ENCODE measurements around the gene TTC28.
"Not testable (repeated sequence)": the region's sequence is repeated elsewhere in the genome, so short reads cannot be mapped to it uniquely, and the experiment has no call there.

The TTC28 gene

DNA sequence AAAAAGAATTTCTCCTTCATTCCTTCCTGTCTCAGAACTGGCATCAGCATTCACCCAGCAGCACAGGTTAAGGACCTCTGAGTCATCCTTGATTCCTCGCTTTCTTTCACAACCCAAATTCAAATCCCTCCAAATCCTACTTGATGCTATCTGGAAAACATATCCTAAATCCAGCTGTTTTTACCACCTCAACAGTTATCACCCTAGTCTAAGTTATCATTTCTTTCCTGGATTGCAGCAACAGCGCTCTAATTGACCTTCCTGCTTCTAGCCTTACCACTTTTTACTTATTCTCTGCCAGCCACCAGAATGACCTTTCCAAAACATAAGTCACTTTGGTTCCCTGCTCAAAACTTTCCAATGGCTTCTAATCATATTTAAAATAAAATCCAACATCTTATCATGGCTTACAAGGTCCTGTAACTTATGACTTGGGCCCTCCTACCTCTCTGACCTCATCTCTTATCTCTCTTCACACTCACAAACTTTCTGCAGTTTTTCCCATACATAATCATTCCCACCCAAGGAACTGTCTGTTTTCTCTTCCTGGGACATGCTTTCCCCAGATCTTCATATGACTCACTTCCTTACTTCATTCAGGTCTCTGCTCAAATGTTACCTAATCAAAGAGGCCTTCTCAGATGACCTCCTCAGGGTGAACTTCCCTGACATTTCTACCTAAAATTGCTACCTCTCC lies 119.4 kb downstream of the TTC28 start:
- DNase-seq (ENCODE audit: low spot score), result no peak

DNA sequence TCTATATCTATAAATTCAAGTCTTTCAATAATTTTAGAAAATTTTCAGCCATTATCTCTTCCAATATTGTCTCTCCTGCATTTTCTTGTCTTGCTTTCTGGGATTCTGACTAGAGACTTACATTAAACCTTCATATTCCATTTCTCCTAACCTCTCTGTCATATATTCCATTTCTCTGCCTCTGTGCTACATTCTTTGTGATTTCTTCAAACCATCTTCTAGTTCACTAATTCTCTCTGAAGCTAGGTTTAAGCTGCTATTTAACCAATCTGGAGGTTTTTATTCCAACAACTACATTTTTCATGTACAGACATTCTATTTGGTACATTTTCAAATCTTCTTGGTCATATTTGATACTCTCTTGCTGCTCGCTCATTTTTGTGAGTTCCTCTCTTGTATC lies 122.5 kb downstream of the TTC28 start:
- no peak for DNase-seq (ENCODE audit: low spot score)

DNA sequence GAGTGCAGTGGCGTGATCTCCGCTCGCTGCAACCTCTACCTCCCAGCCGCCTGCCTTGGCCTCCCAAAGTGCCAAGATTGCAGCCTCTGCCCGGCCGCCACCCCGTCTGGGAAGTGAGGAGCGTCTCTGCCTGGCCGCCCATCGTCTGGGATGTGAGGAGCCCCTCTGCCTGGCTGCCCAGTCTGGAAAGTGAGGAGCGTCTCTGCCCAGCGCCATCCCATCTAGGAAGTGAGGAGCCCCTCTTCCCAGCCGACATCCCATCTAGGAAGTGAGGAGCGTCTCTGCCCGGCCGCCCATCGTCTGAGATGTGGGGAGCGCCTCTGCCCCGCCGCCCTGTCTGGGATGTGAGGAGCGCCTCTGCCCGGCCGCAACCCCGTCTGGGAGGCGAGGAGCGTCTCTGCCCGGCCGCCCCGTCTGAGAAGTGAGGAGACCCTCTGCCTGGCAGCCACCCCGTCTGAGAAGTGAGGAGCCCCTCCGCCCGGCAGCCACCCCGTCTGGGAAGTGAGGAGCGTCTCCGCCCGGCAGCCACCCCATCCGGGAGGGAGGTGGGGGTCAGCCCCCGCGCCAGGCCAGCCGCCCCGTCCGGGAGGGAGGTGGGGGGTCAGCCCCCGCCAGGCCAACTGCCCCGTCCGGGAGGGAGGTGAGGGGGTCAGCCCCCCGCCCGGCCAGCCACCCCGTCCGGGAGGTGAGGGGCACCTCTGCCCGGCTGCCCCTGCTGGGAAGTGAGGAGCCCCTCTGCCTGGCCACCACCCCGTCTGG lies 126.4 kb downstream of the TTC28 start:
- DNase-seq (ENCODE audit: low spot score), result not testable (repeated sequence)

DNA sequence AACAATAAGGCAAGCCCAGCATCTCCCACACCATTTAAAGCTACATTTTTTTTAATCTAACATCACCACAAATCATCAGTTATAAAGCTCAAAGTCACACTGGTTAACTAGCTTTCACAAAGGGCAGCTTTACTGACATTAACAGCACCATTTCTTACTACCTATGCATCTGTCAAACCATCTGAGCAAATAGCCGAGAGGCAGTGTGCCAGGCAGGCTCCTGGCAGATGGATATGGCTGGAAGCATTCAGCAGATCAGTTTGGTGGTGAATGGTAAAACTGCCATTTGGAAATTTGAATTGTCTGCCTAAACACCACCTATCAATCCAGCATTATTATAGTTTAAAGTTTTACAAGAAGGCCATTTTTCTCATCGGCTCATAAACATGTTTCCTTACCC lies 131.2 kb downstream of the TTC28 start:
- no peak for DNase-seq (ENCODE audit: low spot score)

DNA sequence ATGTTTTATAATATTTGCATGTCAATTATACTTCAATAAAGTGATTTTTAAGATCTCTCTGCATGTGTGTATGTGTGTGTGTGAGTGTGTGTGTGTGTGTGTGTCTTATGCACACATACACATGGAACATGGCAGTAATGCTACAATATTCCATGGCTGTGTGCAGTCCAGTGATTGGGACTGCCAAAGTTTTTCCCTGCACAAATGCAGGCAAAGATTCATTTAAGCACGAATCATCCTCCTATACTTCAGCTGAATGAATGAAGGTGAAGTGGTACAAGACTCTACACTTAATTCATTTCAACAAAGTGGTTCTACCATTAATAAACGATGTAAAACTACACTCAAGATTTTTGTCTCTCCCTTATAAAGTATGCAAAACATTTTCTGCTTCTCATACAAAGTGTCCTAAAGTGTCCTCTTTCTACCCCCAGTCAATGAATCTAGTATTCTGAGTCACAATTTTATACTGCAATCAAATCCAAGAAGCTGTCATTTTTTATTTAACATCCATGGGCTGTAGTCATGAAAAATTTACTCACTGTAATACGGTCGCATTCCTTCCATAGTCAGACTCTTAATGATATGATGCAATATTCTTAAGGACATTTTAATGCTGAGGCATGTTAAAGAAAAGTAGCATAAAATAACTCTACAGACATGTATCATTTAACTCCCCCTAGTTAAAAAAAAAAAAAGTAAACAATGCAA lies 132.4 kb downstream of the TTC28 start:
- DNase-seq (ENCODE audit: low spot score), result no peak

DNA sequence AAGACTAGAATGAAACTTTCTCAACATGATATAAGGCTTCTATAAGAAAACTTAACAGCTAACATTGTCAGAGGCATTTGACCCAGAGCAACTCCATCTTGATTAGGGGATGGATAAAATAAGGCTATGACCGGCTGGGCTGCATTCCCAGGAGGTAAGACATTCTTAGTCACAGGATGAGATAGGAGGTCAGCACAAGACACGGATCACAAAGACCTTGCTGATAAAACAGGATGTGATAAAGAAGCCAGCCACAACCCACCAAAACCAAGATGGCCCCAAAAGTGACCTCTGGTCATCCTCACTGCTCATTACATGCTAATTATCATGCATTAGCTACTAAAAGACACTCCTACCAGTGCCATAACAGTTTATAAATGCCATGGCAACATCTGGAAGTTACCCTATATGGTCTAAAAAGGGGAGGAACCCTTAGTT lies 135.2 kb downstream of the TTC28 start:
- no peak for DNase-seq (ENCODE audit: low spot score)

DNA sequence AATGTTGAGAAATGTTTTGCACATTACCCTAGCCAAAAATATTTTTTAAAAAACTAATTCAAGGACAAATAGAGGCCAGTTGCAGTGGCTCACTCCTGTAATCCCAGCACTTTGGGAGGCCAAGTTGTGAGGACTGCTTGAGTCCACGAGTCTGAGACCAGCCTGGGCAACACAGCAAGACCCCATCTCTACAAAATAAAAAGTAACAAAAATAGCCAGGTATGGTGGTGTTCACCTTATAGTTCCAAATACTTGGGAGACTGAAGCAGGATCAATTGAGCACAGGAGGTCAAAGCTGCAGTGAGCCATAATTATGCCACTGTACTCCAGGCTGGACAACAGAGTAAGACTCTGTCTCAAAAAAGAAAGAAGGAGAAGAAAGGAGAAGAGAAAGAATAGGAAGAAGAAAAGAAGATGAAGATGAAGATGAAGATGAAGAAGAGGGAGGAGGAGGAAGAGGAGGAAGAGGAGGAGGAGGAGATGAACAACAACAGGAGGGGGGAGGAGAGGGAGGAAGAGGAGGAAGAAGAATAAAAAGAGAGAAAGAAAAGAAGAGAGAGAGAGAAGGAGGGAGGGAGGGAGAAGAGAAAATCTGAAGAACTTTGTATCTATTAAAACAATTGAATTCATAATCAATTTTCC lies 136.5 kb downstream of the TTC28 start:
- no peak for DNase-seq (ENCODE audit: low spot score)

DNA sequence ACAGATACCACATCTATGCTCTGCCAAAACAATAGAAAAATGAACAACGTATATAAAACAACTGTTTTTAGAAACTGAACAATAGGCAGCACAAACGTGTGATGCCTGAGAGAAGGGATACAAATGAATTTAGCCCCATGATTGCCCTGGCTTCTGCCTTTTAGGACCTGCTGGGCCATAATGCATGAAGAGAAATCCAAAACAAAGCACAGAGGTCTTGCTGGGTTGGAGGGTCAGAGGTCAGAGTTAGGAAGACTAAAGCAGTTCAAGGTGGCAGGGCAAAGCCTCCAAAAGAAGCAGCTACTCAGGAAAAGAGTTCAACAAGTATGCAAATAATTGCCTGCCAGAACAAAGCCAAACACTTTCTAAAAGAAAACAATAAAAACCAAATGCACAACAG lies 138.5 kb downstream of the TTC28 start:
- DNase-seq (ENCODE audit: low spot score), result no peak

DNA sequence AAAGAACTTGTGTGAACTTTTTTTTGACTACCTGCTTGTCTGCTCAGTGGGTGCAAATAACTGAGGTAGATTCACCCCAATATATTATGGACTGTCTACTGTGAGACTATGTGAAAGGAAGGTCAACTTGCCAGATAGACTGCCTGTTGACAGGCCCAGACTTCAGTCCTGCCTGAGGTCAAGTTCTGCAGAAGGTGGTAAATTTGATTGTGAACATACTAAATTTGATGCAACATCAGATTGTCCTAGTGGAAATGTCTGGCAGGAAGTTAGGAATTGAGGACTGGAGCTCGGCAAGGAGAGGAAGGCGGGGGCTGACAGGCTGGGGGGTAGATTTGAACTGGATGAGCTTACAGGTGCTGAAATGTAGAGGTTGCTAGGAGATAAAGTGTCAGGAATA lies 140.7 kb downstream of the TTC28 start:
- DNase-seq (ENCODE audit: low spot score), result no peak

DNA sequence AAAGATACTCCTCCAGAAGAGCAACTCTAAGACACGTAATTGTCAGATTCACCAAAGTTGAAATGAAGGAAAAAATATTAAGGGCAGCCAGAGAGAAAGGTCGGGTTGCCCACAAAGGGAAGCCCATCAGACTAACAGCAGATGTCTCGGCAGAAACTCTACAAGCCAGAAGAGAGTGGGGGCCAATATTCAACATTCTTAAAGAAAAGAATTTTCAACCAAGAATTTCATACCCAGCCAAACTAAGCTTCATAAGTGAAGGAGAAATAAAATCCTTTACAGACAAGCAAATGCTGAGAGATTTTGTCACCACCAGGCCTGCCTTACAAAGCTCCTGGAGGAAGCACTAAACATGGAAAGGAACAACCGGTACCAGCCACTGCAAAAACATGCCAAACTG lies 149.1 kb downstream of the TTC28 start:
- not testable (repeated sequence) for DNase-seq (ENCODE audit: low spot score)

DNA sequence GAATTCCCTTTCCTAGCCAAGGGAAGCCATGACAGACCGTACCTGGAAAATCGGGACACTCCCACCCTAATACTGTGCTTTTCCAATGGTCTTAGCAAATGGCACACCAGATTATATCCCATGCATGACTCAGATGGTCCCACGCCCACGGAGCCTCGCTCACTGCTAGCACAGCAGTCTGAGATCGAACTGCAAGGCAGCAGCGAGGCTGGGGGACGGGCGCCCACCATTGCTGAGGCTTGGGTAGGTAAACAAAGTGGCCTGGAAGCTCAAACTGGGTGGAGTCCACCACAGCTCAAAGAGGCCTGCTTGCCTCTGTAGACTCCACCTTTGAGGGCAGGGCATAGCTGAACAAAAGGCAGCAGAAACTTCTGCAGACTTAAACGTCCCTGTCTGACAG lies 150.5 kb downstream of the TTC28 start:
- not testable (repeated sequence) for DNase-seq (ENCODE audit: low spot score)

DNA sequence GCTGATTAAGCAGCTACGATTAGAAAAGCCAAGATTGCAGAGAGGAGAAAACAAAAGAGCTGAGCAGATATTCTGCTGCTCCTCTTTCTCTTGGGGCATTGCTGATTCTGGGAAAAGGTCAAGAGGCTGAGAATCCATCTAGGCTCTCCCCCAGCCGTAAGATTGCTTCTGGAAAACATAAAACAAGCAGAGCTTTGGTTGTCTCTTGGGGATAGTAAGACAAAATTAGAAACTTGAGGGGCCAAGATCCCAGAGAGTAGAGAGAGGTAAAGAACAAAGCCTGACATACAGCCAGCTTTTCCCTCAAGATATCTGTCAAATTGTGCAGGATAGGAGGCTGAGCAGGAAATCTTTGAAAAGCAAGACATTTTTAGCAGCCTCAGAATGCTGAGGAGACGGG lies 158.2 kb downstream of the TTC28 start:
- DNase-seq (ENCODE audit: low spot score), result no peak

DNA sequence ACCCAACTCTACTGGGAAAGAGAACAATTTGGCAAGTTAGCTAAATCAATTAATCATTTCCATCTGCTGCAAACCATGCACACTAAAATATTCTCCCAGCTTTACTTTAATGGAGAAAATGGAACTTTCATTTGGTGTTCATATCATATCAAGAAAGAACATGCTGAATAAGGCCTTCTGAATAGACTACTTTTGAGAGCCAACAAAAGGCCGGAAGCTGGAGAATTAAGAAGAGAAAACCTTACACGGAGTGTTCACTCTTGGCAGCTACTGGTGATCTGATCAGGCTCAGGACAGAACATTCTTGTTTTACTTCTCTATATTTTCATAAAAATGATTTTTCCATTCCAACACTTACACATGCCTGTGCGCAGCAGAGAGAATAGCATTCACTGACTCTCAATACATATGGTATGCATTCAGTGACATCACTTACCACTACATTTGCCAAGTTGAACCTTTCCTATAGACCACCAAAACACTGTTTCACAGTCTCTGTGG lies 165.3 kb downstream of the TTC28 start:
- no peak for DNase-seq (ENCODE audit: low spot score)

DNA sequence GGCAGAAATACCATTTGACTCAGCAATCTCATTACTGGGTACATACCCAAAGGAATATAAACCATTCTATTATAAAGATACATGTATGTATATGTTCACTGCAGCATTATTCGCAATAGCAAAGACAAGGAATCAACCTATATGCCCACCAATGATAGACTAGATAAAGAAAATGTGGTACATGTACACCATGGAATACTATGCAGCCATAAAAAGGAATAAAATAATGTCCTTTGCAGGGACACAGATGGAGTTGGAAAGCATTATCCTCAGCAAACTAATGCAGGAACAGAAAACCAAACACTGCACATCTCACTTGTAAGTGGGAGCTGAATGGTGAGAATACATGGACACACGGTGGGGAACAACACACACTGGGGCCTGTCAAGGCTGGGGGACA lies 167.3 kb downstream of the TTC28 start:
- DNase-seq (ENCODE audit: low spot score), result not testable (repeated sequence)

DNA sequence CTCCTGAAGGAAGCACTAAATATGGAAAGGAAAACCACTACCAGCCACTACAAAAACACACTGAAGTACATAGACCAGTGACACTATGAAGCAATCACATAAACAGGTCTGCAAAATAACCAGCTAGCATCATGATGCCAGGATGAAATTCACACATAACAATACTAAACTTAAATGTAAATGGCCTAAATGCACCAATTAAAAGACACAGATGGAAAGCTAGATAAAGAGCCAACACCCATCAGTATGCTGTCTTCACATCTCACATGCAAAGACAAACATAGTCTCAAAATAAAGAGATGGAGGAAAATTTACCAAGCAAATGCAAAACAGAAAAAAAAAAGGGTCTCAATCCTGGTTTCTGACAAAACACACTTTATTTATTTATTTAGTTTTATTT lies 171.7 kb downstream of the TTC28 start:
- no peak for DNase-seq (ENCODE audit: low spot score)

DNA sequence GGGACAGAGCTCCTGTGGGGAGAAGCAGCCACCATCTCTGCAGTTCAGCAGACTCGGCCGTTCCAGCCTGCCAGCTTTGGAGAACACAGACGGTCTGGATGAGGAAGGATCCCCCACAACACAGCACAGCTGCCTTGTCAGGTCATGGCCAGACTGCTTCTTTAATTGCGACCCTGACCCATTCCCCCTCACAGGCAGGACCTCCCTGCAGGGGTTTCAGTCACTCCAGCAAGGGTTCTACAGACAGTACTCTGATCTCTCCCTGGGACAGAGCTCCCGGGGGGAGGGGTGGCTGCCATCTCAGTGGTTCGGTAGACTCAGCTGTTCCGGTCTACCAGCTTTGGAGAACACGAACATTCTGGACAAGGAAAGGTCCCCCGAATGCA lies 173.5 kb downstream of the TTC28 start:
- no peak for DNase-seq (ENCODE audit: low spot score)

DNA sequence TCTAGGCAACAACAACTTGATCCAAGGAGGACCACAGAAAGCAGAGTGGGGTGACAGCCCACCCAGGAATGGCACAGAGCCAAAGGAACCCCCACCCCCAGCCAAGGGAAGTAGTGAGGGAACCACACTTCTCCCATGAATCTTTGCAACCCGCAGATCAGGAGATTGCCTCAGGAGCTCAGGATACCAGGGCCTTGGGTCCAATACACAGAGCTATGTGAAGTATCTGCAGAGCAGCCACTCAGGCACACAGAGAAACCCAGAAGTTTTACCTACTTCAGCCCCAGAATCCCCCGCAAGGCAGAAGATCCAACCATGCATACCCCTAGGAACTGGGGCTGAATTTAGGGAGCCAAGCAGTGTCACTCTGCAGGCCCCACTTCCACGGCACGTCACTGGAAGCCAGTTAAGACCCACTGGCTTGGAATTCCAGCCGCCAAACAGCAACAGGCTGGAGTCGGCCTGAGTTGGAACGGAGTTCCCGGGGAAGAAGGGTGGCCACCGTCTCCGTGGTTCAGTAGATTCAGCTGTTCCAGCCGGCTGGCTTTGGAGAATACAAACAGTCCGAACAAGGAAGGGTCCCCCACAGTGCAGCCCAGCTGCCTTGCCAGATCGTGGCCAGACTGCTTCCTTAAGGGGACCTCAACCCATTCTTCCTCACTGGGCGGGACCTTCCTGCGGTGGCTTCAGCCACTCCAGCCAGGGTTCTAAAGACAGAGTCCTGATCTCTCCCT lies 174.1 kb downstream of the TTC28 start:
- no peak for DNase-seq (ENCODE audit: low spot score)

DNA sequence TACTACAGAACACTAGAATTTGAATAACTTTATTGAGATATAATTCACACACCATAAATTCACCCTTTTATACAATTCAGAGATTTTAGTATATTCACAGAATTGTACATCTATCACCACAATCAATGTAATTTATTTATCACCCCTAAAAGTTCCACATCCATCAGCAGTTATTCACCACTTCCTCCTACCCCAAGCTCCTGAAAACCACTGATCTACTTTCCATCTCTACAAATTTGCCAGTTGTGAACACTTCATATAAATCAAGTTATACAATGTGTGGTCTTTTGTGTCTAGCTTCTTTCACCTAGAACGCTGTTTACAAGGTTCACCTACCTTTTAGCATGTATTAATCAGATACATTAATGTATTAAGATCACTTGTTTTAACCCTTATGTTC lies 179.6 kb downstream of the TTC28 start:
- DNase-seq (ENCODE audit: low spot score), result no peak

DNA sequence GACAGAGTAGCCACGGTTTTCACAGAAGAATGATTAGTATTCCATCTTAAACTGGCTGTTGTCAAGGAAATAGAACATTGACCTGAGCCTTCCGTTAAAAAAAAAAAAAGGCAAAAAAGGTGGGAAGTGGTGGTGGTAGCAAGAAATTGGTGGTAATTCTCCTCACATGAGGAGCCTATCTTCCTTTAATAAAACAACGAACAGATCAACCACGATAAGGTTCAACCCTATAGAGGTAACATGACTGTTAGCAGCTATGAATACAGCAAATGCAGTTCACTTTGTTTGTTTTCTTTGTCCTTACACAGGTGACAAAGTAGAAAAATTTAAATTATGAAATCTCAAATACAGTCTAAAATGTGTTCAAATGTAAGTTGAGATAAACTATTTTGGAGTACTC lies 181.6 kb downstream of the TTC28 start:
- no peak for DNase-seq (ENCODE audit: low spot score)

DNA sequence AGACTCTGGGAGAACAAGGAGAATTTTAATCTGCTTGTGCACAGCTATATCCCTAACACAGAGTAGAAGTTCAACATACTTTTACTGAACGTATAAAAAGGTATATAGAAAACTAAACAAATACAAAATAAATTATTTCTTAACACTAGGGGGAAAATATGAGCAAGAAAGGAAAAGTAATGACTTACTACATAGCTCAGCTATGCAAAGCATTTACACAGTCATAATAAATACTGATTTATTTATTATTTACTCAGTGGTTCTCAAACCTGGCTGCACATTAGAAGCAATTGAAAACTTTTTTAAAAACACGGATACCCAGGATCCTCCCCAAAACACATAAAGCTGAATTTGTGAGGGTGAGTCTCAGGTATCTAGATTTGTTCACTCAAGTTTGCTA lies 182.5 kb downstream of the TTC28 start:
- no peak for DNase-seq (ENCODE audit: low spot score)

DNA sequence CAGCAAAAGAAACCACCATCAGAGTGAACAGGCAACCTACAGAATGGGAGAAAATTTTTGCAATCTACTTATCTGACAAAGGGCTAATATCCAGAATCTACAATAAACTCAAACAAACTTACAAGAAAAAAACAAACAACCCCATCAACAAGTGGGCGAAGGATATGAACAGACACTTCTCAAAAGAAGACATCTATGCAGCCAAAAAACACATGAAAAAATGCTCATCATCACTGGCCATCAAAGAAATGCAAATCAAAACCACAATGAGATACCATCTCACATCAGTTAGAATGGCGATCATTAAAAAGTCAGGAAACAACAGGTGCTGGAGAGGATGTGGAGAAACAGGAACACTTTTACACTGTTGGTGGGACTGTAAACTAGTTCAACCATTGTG lies 188.4 kb downstream of the TTC28 start:
- DNase-seq (ENCODE audit: low spot score), result not testable (repeated sequence)

DNA sequence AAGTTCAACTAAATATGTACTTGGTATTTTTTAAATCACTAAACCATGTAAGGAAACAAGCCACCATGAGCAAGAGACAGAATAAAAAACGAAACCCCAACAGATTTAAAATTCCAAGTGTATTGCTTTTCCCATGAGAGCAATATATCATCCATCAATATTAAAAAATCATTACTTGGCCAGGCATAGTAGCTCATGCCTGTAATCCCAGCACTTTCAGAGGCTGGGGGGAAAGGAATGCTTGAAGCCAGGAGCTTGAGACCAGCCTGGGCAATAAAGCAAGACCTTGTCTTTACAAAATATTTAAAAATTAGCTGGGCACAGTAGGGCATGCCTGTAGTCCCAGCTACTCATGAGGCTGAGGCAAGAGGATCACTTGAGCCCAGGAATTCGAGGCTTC lies 190.8 kb downstream of the TTC28 start:
- DNase-seq (ENCODE audit: low spot score), result no peak

Data from putamen (tissue), 1 donor.